Muscle layer of duodenum (tissue), 2 donors: ENCODE data around the gene BHLHE41.

Experiments
- H3K27ac ChIP-seq: one replicate; pipeline ENCODE4 v1.7.0; 2013; ENCODE audit warnings: mild to moderate bottlenecking, low read length
- H3K27me3 ChIP-seq: one replicate; pipeline ENCODE4 v1.7.0; 2013; ENCODE audit warnings: low read depth, mild to moderate bottlenecking, control low read depth, low read length
- H3K36me3 ChIP-seq, 2 donors: one replicate each; pipeline ENCODE4 v1.7.0; 2013; ENCODE audit warnings: low read length in 2 of 2, control low read depth in 1 of 2, mild to moderate bottlenecking in 1 of 2; ENCODE audit not compliant: insufficient read depth in 2 of 2, control insufficient read depth in 1 of 2
- H3K4me1 ChIP-seq, 2 donors: one replicate each; pipeline ENCODE4 v1.7.0; 2013; ENCODE audit warnings: low read length in 2 of 2, mild to moderate bottlenecking in 2 of 2, control low read depth in 1 of 2, moderate library complexity in 1 of 2; ENCODE audit not compliant: insufficient read depth in 2 of 2, control insufficient read depth in 1 of 2
- H3K4me3 ChIP-seq, 2 donors: one replicate each; pipeline ENCODE4 v1.7.0; 2013; ENCODE audit warnings: low read length in 2 of 2, low read depth in 1 of 2, mild to moderate bottlenecking in 1 of 2
- H3K9me3 ChIP-seq, 2 donors: one replicate each; pipeline ENCODE4 v1.7.0; 2013; ENCODE audit warnings: low read length in 2 of 2, control low read depth in 1 of 2, mild to moderate bottlenecking in 1 of 2; ENCODE audit not compliant: control insufficient read depth in 1 of 2
- donor health status: healthy.

Gene BHLHE41

GRCh38 chr12:26133521-26133920 lies 8.7 kb upstream of the BHLHE41 start:
- no peaks in the 10 kb centered on the region for H3K9me3 ChIP-seq
- no peaks in the 10 kb centered on the region for H3K27me3 ChIP-seq
- H3K4me1 ChIP-seq = peaks cover 0 to 9% of the 10 kb centered on the region in 2 donors

GRCh38 chr12:26132866-26133265 lies 8.0 kb upstream of the BHLHE41 start:
- no peaks in the 10 kb centered on the region for H3K36me3 ChIP-seq
- peaks cover 0 to 9% of the 10 kb centered on the region in 2 donors for H3K4me1 ChIP-seq
- H3K9me3 ChIP-seq = no peaks in the 10 kb centered on the region
- H3K4me3 ChIP-seq = no peak overlapping the region
- no peak overlapping the region for H3K27ac ChIP-seq
- no peaks in the 10 kb centered on the region for H3K27me3 ChIP-seq

More at GRCh38 chr12:26133521-26133920, 8.7 kb upstream of the BHLHE41 start:
- Histone ChIP-seq H3K27ac (no peak overlapping the region), H3K4me3 (no peak overlapping the region), H3K36me3 (no peaks in the 10 kb centered on the region)

- H3K9me3 ChIP-seq = no peaks in the 10 kb centered on the region
- no peaks in the 10 kb centered on the region for H3K36me3 ChIP-seq
- peaks cover 5% of the 10 kb centered on the region for H3K27me3 ChIP-seq
- H3K4me3 ChIP-seq = no peak overlapping the region
- no peak overlapping the region for H3K27ac ChIP-seq
- peaks cover 0 to 10% of the 10 kb centered on the region in 2 donors for H3K4me1 ChIP-seq
Observed at GRCh38 chr12:26131936-26132335, 7.1 kb upstream of the BHLHE41 start.

- Histone ChIP-seq H3K27ac (no peak overlapping the region), H3K9me3 (no peaks in the 10 kb centered on the region), H3K4me1 (peaks cover 0 to 12% of the 10 kb centered on the region in 2 donors), H3K36me3 (no peaks in the 10 kb centered on the region), H3K27me3 (peaks cover 5% of the 10 kb centered on the region), H3K4me3 (no peak overlapping the region)
Observed at GRCh38 chr12:26130728-26131127, 5.9 kb upstream of the BHLHE41 start.

- H3K27me3 ChIP-seq = peaks cover 14% of the 10 kb centered on the region
- H3K27ac ChIP-seq = no peak overlapping the region
- H3K9me3 ChIP-seq = no peaks in the 10 kb centered on the region
- peaks cover 4 to 11% of the 10 kb centered on the region in 2 donors for H3K4me1 ChIP-seq
- H3K36me3 ChIP-seq = no peaks in the 10 kb centered on the region
- no peak overlapping the region for H3K4me3 ChIP-seq
Observed at GRCh38 chr12:26128168-26128567, 3.3 kb upstream of the BHLHE41 start.

- peaks cover 4 to 11% of the 10 kb centered on the region in 2 donors for H3K4me1 ChIP-seq
- H3K4me3 ChIP-seq = no peak overlapping the region
- no peaks in the 10 kb centered on the region for H3K36me3 ChIP-seq
- H3K9me3 ChIP-seq = no peaks in the 10 kb centered on the region
- peak overlapping the region; percentile 54 for H3K27ac ChIP-seq
- peaks cover 18% of the 10 kb centered on the region for H3K27me3 ChIP-seq
Observed at GRCh38 chr12:26127404-26127803, 2.6 kb upstream of the BHLHE41 start.

- H3K9me3 ChIP-seq = no peaks in the 10 kb centered on the region
- peak overlapping the region; percentile 66 to 79 for H3K4me3 ChIP-seq
- H3K36me3 ChIP-seq = no peaks in the 10 kb centered on the region
- H3K27ac ChIP-seq = peak overlapping the region; percentile 87
- peaks cover 20% of the 10 kb centered on the region for H3K27me3 ChIP-seq
- peaks cover 6 to 11% of the 10 kb centered on the region in 2 donors for H3K4me1 ChIP-seq
Observed at GRCh38 chr12:26126340-26127284, 1.8 kb upstream of the BHLHE41 start.

GRCh38 chr12:26125400-26126339 lies 833 bp upstream of the BHLHE41 start:
- H3K27me3 ChIP-seq = peaks cover 21% of the 10 kb centered on the region
- H3K9me3 ChIP-seq = no peaks in the 10 kb centered on the region
- H3K27ac ChIP-seq = peak overlapping the region; percentile 87
- H3K36me3 ChIP-seq = no peaks in the 10 kb centered on the region
- peak overlapping the region; percentile 66 to 79 for H3K4me3 ChIP-seq
- H3K4me1 ChIP-seq = peaks cover 8 to 11% of the 10 kb centered on the region in 2 donors

GRCh38 chr12:26123482-26123980 lies 1.3 kb downstream of the BHLHE41 start:
- H3K4me3 ChIP-seq = peak overlapping the region; percentile 66 to 87
- no peaks in the 10 kb centered on the region for H3K36me3 ChIP-seq
- no peaks in the 10 kb centered on the region for H3K9me3 ChIP-seq
- H3K27ac ChIP-seq = peak overlapping the region; percentile 82
- peaks cover 8 to 19% of the 10 kb centered on the region in 2 donors for H3K4me1 ChIP-seq
- peaks cover 21% of the 10 kb centered on the region for H3K27me3 ChIP-seq

- H3K9me3 ChIP-seq = no peaks in the 10 kb centered on the region
- peak overlapping the region; percentile 82 for H3K27ac ChIP-seq
- peaks cover 21% of the 10 kb centered on the region for H3K27me3 ChIP-seq
- H3K4me1 ChIP-seq = peaks cover 8 to 19% of the 10 kb centered on the region in 2 donors
- H3K36me3 ChIP-seq = no peaks in the 10 kb centered on the region
- peak overlapping the region; percentile 66 to 87 for H3K4me3 ChIP-seq
Observed at GRCh38 chr12:26122681-26123481, 2.0 kb downstream of the BHLHE41 start.
